SK-MEL-5 (cell line): ENCODE results near the gene CARMIL1. TPM values are rescaled to one million over a fixed set of nuclear protein-coding genes. Genes with fewer than 3 reads are reported as not detected.

Source experiments
- DNase-seq: peaks from one replicate; pipeline ENCODE4 v3.0.0-alpha.2; 2016; ENCODE audit warnings: low read depth, low spot score
- in situ Hi-C: cut with HindIII; loops from 2 replicates; pipeline ENCODE4 v1.10.0; 2016; ENCODE audit warnings: low sequenced_read_pairs, high pct_unique_total_duplicates, low pct_unique_long_range_greater_than_20kb
- total RNA-seq: library from RNA; depleted of rRNA; stranded (reverse); fragments of >200 nt; shearing (Covaris generic); gene quantifications from 2 replicates; pipeline ENCODE4 v1.2.3, GENCODE V29; 2014

The CARMIL1 gene
- total RNA-seq, 1 experiment from 2014 or later, result 45.1 TPM

- in situ Hi-C loops, result no loop called here
- no peak for DNase-seq
Observed at GRCh38 chr6:25612666-25613065, 333.5 kb downstream of the CARMIL1 start.

- no peak for DNase-seq
- in situ Hi-C loops, result no loop called here
Observed at GRCh38 chr6:25613415-25613814, 334.2 kb downstream of the CARMIL1 start.

GRCh38 chr6:25614052-25614451 lies 334.9 kb downstream of the CARMIL1 start:
- DNase-seq, result no peak
- in situ Hi-C loops, result no loop called here

GRCh38 chr6:25615471-25615870 lies 336.3 kb downstream of the CARMIL1 start:
- in situ Hi-C loops, result no loop called here
- no peak for DNase-seq

DNA sequence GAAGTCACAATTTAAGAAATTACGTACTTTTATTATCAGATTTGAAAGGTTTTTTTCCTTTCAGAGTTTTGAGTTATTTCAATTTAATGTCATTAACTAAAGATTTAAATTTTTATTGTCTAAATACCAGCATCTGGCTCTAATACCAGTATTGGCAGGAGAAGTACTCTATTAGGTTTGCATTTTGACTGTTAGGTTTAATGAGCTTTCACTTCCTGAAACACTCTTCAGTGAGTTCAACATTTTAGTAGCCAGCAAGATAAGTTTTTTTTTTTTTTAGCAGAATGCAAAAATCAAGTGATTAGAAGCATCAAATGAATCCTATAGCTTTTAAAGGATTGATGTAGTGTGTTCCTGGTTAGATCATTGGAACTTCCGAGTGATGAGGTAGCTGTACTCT lies 338.8 kb downstream of the CARMIL1 start:
- in situ Hi-C loops, result no loop called here
- DNase-seq, result no peak

DNA sequence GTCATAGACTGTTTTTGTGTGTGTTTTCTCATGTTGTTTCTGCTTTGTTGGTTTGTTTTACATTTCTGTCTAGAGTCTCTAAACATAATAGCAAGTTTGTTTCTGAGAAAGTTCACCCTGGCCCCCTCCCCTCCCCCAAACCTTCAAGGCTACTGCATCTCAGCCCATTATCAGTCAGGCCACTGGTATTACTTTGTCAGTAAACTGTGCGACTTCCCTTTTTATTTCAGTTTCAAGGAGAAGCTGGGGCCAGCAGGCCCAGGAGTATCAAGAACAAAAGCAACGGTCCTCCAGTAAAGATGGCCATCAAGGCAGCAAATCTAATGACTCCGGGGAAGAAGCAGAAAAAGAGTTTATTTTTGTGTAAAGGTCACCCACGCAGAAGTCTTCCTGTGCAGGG lies 340.0 kb downstream of the CARMIL1 start:
- DNase-seq, result no peak
- in situ Hi-C loops, result no loop called here

DNA sequence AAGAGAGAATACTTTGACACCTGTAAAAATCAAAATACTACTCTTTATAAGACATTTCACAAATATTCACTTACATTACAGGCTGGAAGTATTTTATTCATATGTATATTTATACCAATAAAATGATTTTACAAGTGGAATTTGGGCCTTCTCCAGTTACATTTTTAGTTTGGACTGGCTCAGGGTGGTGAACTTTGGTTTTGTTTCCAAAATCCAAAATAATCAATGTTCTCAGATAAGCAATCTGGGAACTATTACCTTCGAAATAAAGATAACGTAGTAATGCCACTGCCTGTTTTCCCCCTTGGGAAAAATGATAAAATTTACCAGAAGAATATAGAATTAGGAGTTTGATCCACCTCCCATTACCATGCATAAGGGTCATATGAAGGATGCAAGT lies 341.2 kb downstream of the CARMIL1 start:
- in situ Hi-C loops, result no loop called here
- no peak for DNase-seq

DNA sequence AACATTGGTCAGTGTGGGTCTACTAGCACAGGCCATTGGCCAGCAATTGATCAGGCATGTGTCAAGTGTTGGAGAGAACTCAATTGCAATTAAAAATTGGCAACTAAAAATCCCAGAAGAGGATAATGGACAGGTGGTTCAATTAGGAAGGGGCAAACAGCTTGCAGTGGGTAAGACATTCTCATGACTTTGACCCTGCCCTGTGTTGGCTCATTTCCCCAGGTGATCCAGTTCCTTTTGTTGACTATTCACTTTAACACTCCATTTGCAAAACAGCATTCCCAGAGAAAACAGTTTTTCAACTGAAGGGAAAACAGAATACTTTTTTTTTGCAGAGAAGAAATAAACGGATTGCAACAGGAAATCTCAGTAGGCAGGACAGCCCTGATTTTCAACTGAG lies 343.9 kb downstream of the CARMIL1 start:
- in situ Hi-C loops, result no loop called here
- no peak for DNase-seq

GRCh38 chr6:25623879-25624278 lies 344.7 kb downstream of the CARMIL1 start:
- in situ Hi-C loops, result no loop called here

GRCh38 chr6:25627001-25627400 lies 347.8 kb downstream of the CARMIL1 start:
- in situ Hi-C loops, result no loop called here
- DNase-seq, result no peak

More at GRCh38 chr6:25623879-25624278, 344.7 kb downstream of the CARMIL1 start:
- DNase-seq, result no peak

DNA sequence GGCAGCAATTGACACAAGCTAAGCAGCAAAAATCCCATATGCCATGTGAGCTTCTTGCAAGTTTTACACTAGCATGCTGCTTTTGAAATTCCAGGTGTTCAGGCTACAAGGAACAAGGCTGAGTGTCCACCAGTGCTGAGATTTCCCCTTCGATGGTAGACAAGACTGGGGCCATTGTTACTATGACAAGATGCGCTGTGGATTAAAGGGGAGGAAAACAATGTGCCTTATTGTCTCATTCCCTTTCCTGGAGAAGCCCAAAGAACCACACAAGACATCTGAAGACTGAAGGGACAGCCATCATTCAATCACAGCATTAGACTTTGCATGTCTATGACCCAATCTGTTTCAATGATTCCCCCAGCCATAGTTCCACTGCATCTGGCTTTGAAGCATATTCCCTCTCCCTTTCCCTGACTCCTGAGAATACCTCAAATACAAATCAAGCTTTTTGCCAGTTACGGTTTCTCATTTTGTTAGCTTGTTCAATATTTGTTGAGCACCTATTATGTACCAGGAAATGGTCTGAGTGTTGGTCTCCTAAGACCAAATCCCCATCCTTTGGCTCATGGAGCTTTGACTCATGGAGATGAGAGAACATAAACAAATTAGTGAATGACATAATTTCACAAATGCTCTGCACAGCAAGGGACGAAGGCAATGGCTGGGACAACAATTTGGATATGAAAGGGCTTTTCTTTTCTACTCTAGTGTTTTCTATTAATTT lies 349.5 kb downstream of the CARMIL1 start:
- in situ Hi-C loops, result no loop called here
- DNase-seq, result peak; percentile 79

GRCh38 chr6:25629198-25629576 lies 350.0 kb downstream of the CARMIL1 start:
- in situ Hi-C loops, result no loop called here

GRCh38 chr6:25630508-25631278 lies 351.5 kb downstream of the CARMIL1 start:
- DNase-seq, result no peak
- in situ Hi-C loops, result no loop called here

More at GRCh38 chr6:25629198-25629576, 350.0 kb downstream of the CARMIL1 start:
- no peak for DNase-seq

- in situ Hi-C loops, result no loop called here
Observed at GRCh38 chr6:25635886-25636317, 356.7 kb downstream of the CARMIL1 start.

DNA sequence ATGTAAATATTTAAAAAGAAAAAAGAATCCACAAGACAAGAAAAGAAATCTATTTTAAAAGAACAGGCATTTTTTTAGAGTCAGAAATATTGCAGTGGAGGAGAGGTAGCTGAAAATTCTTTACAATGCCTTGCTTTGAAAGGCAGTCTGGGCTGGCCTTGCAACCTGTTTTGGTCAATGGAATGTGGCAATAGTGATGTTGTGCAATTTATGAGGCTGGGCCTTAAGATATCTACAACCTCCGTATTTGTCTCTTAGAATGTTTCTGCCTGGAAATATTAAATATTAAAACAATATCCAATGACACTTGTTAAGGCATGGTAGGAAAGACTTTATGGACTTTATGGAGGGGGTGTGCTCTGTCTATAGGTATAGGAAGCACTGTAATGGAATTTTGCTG lies 358.0 kb downstream of the CARMIL1 start:
- DNase-seq, result no peak
- in situ Hi-C loops, result no loop called here

More at GRCh38 chr6:25635886-25636317, 356.7 kb downstream of the CARMIL1 start:
- DNase-seq, result peak; percentile 94

DNA sequence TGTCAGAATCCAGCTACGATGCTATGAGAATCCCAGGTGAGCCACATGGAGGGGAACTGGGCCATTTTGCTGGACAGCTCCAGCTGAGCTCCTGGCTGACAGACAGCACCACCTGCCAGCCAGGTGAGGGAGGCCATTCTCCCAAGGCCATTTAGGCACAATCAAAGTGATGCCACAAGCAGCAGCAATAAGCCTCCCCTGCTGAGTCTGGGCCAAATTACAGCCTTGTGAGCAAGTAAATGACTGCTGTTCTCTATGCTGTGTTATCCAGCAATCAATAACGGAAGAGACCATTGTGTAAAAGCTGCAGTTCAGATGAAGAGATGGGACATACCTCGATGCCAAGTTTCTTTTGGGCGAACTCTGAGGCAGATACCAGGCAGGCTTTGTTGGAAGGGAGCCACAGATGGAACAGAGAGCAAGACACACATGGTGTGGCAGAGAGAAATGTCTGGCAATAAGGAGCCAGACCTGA lies 358.8 kb downstream of the CARMIL1 start:
- in situ Hi-C loops, result no loop called here
- DNase-seq, result no peak

GRCh38 chr6:25639653-25640052 lies 360.5 kb downstream of the CARMIL1 start:
- in situ Hi-C loops, result no loop called here
- no peak for DNase-seq

DNA sequence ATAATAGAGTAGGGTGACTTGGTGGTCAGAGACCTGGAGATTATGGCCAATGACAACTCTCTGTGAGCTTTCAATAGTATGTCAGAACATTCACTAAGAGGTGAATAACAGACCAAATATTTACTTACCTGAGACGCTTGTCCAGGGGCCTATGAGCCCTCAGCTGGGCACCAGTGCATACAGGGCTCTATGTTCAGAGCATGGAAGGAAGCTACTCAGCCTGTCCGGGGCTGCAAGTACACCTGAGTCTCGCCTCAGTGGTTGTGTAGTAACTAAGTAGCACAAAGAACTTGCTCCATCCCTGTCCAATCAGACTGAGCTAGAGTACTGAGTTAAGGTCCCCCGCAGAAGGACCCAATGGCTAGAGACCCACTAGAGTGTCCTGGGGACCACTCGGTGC lies 361.3 kb downstream of the CARMIL1 start:
- DNase-seq, result no peak
- in situ Hi-C loops, result no loop called here

DNA sequence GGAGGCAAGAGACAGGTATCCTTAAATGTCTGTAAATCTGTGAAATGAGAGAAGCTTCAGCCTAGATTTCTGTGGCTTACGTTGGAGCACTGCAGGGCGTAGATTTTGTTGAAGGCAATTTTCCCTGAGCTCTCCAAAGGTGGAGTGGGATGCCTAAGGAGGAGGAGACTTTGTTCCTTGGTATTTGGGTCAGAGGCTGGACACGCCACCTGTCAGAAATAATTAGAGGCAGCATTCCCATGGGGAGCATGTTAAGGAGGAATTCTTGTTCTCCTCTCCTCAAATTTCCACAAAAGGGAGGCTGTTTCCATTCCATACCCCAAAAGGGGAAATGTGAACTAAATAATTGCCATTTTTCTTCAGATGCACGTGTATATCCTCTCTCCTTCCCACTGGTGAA lies 361.7 kb downstream of the CARMIL1 start:
- in situ Hi-C loops, result no loop called here
- no peak for DNase-seq
